HG03457 (cell line): ENCODE measurements around the gene FBXL14.

Experiments used
- ATAC-seq: cut with Tn5 transposase; IDR thresholded peaks from one replicate; pipeline ENCODE4 v1.9.1; 2021; ENCODE audit warnings: moderate number of reproducible peaks; ENCODE audit not compliant: unreplicated experiment

Gene FBXL14

GRCh38 chr12:1595026-1595561 lies 713 bp upstream of the FBXL14 start:
- peak; percentile 1 for ATAC-seq

GRCh38 chr12:1594006-1594260 lies 448 bp downstream of the FBXL14 start:
- no peak for ATAC-seq

DNA sequence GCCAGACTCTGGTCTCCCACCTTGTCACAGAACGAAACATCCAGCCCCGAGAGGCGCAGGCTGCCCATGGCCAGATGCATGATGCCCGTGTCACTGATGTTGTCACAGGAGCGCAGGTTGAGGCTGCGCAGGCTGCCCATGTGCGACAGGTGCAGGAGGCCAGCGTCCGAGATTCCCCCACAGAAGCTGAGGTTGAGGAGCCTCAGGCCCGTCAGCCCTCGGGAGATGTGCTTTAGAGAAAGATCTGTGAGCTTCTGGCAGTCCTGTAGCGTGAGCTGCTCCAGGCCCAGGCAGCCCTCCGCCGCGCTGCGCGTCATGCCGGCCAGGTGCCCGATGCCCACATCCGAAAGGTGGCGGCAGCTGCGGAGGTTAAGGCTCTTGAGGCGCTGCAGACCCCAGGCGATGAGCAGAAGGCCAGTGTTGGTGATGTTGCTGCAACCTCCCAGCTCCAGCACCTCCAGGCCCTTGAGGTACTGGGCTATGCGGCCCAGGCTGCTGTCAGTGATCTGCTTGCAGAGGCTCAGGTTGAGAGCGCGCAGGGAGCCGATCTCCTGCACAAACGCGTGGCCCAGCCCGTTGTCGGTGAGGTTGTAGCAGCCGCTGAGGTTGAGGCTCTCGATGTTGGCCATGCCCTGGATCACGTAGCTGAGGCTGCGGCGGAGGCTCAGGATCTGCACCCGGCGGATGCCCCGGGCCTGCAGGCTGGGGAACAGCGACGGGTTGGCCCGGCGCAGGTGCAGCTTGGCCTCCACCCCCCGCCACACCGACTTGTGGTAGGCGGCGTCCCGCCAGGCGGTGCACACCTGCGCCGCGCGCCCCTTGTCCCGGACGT lies 991 bp downstream of the FBXL14 start:
- peak; percentile 4 for ATAC-seq

GRCh38 chr12:1592444-1593173 lies 1.8 kb downstream of the FBXL14 start:
- no peak for ATAC-seq

GRCh38 chr12:1591543-1591942 lies 2.8 kb downstream of the FBXL14 start:
- no peak for ATAC-seq

- no peak for ATAC-seq
Measured at GRCh38 chr12:1591034-1591433, 3.3 kb downstream of the FBXL14 start.

DNA sequence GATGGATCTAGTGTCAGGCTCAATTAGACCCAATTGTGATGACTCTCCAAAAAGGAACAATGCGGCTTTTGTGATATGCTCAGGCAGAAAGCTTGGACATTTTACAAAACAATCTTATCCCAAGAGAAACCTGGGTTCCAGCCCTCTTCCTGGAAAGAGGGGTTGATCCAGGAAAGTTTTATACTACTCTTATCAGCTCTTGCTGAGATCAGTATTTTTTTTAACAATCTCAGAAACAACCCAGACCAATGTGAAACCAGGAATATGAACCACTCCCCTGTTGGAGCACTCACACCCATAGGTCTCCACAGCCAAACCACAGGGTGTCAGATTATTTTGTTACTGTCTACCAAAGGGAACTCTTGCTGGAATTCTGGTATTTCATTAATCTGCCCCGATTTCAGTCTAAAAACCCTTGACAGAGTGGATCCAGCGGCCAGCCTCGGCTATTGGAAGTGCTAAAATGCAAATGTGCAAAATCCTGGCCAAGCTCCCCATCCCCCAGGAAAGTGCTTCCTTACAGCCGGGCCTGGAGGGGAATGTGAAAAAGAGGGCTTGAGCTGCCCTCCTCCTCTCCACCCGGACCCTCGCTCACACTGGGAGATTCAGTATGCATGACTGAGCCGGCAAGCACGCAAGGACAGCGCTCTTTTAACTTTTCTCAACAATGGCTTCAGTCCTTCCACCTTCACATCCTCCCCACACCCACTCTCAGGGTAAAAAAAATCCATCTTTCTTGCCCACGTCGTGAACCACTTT lies 4.0 kb downstream of the FBXL14 start:
- ATAC-seq: no peak

DNA sequence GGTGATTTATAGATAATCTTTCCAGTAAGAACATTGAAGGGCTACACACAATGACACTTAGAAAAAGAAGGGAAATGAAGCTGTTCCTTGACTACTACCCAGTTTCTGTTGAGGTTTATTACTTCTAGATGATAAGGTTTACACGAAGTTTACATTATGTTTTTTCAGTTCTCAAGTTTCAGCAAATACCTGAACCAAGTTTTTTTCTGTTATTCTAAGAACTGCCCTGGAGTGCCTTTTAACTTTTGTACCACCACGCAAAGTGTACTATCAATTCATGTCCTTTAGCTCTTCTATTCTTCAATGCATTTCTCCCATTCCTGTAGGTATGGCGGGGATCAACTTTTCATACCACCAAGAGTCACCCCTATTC lies 5.8 kb downstream of the FBXL14 start:
- ATAC-seq: no peak

GRCh38 chr12:1587927-1588574 lies 6.3 kb downstream of the FBXL14 start:
- no peak for ATAC-seq

DNA sequence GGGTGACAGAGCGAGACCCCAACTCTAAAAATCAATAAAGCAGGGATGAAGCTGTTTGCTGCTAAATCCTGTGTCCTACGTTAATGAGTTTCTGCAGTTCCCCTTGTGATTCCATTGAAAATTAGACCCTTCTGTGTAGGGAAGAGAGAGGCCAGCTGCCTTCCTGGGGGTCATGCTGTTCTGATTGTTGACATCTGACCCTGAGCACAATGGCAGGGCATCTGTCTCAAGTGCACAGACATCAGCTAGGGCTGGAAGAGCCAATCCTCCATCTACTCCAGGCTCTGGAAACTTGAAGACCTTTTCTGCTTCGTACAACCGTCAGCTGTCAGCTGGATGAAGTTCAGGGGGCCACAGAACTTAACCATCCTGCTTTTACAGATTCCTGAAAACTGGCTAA lies 10.1 kb downstream of the FBXL14 start:
- no peak for ATAC-seq

- ATAC-seq: no peak
Measured at GRCh38 chr12:1583421-1584078, 10.8 kb downstream of the FBXL14 start.

GRCh38 chr12:1582709-1583050 lies 11.7 kb downstream of the FBXL14 start:
- no peak for ATAC-seq

- no peak for ATAC-seq
Measured at GRCh38 chr12:1581973-1582708, 12.2 kb downstream of the FBXL14 start.

DNA sequence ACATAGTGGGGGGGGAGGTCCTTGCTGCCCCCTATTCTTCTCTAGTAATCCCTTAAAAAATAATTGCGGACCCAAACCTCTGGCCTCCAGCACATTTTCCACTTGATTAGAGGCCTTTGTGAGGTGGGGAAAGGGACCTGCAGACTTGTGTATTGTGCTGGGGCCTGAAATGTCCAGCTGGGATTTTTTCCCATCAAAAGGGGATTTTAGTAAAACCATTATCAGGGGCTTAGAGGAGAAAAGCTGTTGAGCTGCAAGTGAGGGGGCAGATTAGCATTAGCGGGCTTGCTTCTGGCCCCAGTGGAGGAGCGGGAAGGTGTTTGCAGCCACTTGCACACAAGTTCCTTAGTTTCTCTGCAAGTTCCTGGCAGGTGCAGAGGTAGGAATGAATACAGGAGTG lies 13.9 kb downstream of the FBXL14 start:
- no peak for ATAC-seq

GRCh38 chr12:1579651-1580435 lies 14.5 kb downstream of the FBXL14 start:
- no peak for ATAC-seq

DNA sequence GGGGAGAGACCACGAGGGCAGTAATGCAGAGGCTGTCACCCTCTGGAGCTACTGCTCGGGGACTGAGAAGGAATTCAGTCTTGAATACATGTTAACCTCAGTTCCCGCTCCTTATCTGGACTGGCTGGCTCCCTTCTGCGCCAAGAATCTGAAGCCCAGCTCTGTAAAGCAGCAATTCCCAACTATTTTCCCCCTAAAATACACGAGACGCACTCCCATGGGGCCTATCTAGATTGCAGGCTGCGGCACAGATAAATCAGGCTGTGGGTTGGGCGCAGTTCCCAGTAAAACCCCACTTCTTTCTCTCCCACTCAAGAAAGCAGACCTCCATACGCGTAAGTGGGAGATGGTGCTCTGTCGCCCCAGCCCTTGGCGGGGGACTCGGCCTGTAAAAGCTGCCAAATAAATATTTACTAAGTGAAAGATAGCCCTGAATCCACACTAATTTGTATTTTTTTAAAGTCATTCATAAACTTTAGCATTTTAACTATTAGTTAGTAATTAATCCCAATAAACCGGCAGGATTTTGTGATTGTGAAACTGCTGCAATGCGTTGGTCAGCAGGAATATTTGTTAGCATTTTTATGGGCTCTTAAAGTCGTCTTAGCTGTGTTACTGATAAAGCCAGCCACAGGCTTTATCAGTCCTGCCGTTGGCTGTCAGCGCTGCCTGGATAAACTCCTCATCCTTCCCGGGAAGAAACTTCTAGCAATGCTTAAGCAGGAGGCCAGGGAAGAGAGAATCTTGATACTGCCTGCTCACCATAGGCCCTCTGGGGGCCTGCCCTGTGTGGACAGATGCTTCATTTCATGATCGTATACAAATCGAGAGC lies 17.8 kb downstream of the FBXL14 start:
- ATAC-seq: no peak

GRCh38 chr12:1575408-1576401 lies 18.7 kb downstream of the FBXL14 start:
- ATAC-seq: no peak
